Kidney tubule cell (primary cell): ENCODE results near the gene CD247.

Source experiments
- DNase-seq: peaks from one replicate; pipeline ENCODE4 v3.0.0-alpha.2; 2018; ENCODE audit warnings: low spot score

CD247 gene

DNA sequence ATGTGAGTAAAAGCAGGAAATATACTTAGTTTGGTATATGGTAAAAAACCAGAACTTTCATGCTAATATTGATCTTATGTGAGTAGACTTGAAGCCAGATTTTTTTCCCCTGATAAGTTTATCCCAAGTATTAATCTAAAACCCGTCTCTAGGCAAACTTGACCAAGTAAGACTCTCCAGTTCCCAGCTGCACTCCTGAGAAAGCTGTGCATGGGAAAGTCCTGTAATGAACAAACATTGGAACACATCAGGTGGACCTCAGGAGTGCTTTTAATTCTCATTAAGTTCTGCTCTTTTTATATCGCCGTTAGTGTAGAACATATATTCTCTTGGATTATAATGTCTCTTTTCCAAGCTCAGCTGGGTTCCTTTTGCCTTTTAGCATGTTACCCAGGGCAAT, 105.0 kb downstream of the CD247 start:
- no peak for DNase-seq

DNA sequence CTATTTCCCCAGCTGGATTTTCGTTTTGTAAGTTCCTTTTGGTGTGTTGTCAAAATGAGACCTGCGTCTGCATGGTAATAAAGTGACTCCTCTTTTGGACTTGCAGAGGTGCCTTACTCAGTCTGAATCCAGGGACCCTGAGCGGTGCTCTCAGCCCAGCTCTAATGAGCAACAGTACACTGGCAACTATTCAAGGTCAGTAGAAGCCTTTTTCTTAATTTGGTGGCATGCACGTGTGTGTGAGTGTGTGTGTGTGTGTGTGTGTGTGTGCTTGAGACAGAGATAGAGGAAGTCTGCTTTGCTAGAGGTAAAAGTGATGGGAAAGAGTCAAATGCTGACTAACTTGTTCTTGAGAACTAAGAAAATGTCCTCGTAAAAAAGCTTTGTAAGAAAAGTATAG, 105.4 kb downstream of the CD247 start:
- no peak for DNase-seq

DNA sequence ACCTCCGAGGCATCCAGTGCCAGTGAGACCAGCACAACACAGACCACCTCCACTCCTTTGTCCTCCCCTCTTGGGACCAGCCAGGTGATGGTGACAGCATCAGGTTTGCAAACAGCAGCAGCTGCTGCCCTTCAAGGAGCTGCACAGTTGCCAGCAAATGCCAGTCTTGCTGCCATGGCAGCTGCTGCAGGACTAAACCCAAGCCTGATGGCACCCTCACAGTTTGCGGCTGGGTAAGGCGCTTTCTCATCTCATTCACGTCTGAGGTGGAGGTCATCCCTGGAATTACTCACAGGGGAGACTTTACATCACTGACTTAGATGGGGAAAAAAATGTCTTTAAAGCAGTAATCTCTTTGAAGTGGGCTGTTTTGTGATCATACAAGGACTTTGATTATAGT, 106.3 kb downstream of the CD247 start:
- DNase-seq: no peak

DNA sequence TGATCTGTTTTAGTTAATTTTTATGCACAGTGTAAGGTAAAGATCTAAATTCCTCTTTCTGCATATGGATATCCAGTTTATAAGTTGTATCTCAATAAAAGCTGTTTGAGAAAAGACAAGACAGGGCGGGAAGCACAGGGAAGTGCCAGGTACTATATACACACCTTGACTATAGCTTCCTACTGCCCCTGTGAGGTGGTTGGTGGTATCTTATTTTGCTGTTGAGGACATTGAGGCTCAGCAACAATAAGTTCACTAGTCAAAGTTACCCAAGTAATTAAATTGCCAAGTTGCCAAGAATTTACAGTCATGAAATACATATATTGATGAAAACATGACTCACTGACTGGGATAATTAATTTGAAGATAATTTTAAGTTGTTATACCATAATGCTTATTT, 109.1 kb downstream of the CD247 start:
- peak; percentile 9 for DNase-seq

DNA sequence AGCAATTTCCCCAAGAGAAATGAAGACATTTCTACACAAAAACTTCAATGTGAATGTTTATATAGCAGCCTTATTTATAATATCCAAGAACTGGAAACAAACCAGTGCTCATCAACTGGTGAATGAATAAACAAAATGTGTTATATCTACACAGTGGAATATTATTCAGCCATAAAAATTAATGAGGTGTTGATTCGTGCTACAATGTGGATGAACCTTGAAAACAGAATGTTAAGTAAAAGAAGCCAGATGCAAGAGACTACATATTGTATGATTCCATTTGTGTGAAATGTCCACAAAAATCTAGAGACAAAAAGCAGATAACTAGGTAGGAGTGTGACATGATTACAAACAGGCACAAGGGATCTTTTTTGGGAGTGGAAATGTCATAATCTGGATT, 110.0 kb downstream of the CD247 start:
- DNase-seq: no peak

DNA sequence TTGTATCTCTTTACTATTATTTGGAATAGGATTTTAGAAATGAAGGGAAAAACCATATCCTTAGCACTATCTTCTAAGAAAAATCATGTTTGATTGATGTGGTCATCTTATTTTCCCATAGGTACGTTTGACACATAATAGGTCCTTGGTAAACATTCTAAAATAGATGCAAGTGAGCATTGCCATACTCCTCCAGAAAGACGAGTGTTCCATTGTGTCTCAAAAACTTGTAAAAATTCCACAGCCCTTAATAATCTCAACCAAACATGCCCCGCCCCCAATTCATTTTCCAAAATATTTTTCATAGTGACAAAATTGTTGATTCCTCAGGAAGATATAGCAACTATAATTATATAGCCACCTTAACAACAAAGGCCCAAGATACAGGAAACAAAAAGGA, 113.4 kb downstream of the CD247 start:
- DNase-seq: no peak

DNA sequence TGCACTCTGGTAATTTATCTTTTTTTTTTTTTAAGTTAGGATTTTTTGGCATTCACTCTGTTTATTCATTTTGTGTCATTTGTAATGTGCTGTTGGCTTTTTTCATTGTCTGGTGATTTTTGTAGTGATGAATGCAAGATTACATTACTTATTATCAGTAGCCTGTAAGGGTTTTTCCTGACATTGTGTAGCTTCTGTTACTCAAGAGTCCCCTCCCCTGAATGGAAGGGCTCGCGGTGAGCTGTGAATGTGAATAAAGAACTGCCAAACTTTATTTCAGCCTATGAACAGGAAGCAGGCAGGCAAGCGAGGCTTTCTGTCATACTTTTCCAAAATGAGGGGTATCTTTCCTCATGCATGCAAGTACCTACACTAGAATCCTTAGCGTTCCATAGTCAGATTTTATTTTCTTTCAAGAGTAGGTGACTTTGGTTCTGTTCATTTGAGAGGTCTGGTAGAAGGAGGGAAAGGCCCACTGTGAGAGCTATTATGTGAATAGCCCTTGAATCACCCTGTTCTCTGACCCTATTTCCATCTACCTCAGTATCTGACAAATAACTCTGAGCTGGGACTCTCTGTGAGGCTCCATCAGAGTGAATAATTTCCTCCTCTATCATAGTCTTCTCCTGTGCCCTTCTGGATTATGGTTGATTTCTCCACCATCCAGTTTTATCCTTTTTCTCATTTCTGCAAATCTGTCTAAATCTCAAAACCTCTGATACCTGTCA, 114.0 kb downstream of the CD247 start:
- no peak for DNase-seq

DNA sequence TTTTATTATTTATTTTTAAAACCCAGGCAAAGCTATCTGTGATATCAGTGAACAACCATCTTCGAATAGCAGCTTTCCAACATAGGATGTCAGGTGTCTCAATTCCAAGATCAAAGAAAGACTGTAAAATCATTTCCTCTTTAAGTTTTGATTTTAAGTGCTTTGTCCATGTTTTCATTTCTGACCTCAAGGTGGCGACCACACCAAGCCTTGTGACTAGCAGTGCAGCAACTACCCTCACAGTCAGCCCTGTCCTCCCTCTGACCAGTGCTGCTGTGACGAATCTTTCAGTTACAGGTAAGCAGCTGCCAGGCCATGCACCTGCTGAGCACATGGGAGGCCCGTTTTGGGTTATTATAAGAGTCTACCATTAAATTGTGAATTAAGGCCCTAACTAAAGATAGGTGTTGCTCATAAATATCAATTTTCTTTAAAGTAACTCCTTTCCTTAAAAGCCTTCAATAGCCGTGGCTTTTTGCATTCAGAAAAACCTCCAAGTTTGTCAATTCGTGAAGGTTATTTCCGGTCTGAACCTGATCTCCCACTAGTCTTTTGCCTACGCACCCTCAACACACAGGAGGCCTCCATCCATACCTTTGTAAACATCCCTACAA, 117.0 kb downstream of the CD247 start:
- peak; percentile 70 for DNase-seq

DNA sequence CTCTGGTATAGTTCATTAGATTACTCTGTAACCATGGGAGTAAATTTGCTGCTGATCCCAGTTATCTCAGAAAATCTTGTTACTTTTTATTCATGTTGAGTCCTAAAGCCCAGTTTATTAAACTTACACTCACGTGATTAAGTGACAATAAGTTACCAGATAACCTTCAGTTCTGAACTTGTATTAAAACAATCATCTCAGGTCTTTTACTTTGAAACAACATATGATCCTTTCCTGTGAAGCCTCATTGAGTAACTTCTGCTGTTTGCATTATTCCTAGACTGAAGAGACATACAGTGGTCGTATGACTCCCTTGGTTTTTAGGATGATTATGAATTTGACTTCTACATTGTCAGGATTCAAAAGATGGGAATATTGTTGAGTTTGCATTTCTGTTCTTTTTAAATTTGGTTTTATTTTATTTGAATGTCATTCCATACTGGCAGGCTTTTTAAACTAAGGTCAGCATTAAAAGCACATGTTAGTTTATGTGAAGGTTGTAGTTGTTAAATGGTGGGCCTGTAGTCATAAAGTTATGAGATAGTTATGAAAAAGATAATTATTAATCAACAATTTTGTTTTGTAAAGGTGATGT, 117.9 kb downstream of the CD247 start:
- no peak for DNase-seq

DNA sequence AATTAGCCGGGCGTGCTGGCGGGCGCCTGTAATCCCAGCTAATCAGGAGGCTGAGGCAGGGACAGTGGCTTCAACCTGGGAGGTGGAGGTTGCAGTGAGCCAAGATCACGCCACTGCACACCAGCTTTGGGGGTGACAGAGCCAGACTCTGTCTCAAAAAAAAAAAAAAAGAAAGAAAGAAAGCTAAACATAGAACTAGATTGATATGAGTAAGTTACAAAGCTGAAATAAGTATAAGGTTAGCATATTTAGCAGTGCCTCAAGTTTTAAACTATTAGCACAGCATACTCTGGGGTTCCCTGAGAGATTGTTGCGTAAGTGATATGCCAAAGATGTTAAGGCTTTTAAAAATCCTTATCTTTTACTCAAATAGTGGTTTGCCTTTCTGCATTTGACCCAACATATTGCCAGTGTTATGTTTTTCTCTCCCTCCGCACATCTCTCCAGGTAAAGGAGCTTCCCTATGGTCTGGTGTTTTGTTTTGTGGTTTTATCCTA, 126.1 kb downstream of the CD247 start:
- no peak for DNase-seq

DNA sequence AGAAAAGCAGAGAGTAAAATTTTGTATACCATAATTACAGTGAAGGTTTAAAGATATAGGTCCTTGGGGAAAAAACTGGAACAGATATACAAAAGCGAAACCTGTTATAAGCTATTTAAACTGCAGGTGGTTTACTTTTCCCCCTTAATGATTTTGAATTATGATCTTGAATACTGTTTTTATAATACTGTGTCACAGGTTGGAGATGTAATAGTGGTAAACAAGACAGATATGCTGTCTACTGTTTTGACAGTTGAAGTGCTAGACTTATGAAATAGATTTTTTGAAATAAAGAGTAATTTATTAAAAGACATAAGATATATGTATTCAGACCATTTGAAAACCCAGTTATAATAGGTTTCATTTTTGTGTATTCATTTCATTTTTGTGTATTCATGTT, 129.4 kb downstream of the CD247 start:
- DNase-seq: no peak

DNA sequence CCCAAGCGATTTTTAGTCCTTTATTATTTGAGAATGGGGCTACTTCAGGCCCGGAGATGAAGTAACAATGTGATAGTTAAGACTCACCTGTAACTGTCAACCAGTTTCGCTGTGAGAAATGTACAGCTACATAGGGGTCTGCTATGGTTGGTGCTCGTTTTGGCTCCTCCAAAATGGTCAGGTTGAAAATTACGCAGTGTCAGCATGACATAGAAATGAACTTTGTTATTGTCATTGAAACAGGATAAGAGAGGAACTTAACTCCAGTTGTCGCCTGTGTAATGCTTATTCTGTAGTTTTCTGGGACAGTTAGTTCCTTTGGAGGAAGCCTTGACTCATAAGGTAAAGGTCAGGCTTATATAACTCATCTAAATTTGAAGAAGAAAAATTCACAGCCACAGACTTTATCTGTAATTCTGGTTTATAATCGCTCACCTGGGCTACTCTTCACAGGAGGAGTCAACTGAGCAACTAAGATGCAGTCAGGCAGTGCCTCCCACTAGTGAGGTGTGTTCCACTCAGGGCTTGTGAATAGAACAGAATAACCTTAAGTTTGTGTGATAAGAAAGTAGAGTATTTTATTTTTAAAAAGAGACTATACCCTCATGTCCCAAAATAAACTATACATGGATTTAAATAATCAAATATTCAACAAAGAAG, 130.9 kb downstream of the CD247 start:
- no peak for DNase-seq
